Prostate gland (tissue), 2 donors: ENCODE measurements around the gene CEBPB. TPM values are rescaled to one million over a fixed set of nuclear protein-coding genes. Genes with fewer than 3 reads are reported as not detected.
"Not testable (repeated sequence)": the region's sequence is repeated elsewhere in the genome, so short reads cannot be mapped to it uniquely, and the experiment has no call there.

ENCODE experiments used
- DNase-seq: peaks from one replicate; pipeline ENCODE4 v3.0.0-alpha.2; 2019; ENCODE audit warnings: low spot score
- H3K27ac ChIP-seq, 2 donors: fragments of 200-600 bp; sonication (generic); 2 replicates each; pipeline ENCODE4 v1.5.1; 2017 to 2019
- H3K27me3 ChIP-seq: fragments of 200-600 bp; sonication (generic); replicated peaks from 2 replicates; pipeline ENCODE4 v1.5.1; 2019; ENCODE audit not compliant: insufficient read depth
- H3K36me3 ChIP-seq, 2 donors: fragments of 200-600 bp; sonication (generic); 1 replicate in 1 of 2; 2 replicates in 1 of 2; pipeline versions ENCODE4 v1.5.1 to v1.8.1; 2017 to 2019
- H3K4me1 ChIP-seq: fragments of 200-600 bp; sonication (generic); replicated peaks from 2 replicates; pipeline ENCODE4 v1.5.1; 2019
- H3K4me3 ChIP-seq, 2 donors: fragments of 200-600 bp; sonication (generic); 2 replicates each; pipeline ENCODE4 v1.5.1; 2017 to 2019
- H3K9me3 ChIP-seq: fragments of 200-600 bp; sonication (generic); 2 replicates; pipeline ENCODE4 v1.5.1; 2017
- POLR2A ChIP-seq: fragments of 450-650 bp; IDR thresholded peaks from one replicate; pipeline ENCODE4 v1.6.1; 2016; ENCODE audit warnings: antibody characterized with exemption, mild to moderate bottlenecking
- POLR2AphosphoS5 ChIP-seq: sonication (generic); formaldehyde crosslinking; IDR thresholded peaks from one replicate; pipeline ENCODE4 v1.6.1; 2017; ENCODE audit warnings: antibody characterized with exemption
- WGBS: methylation state at CpG from one replicate; pipeline ENCODE4 v1.1.5; 2018; 5-methylcytosine and 5-hydroxymethylcytosine counted together
- intact Hi-C: fragments of 100-400 bp; cut with DNase I; formaldehyde crosslinking; loops from one replicate; pipeline ENCODE4 v1.14.2; 2022
- total RNA-seq, 2 donors: library from RNA; depleted of rRNA; stranded (reverse); fragments of >200 nt; gene quantifications; one replicate each; pipeline ENCODE4 v1.1.0, GENCODE V29; 2016
- TF ChIP-seq, protein P1 (sequence below), 4 experiments: fragments of 200-600 bp in 2 of 4; fragments of 450-650 bp in 2 of 4; sonication (generic) in 2 of 4; IDR thresholded peaks; 1 replicate in 3 of 4; 2 replicates in 1 of 4; pipeline ENCODE4 v1.5.1; 2016 to 2019; ENCODE audit warnings: antibody characterized with exemption in 4 of 4, mild to moderate bottlenecking in 2 of 4, moderate library complexity in 2 of 4

Gene CEBPB
- total RNA-seq, 2 donors from 2014 or later = 72.8 to 77.2 TPM

GRCh38 chr20:50199703-50200102 lies 9.1 kb downstream of the CEBPB start:
- Histone ChIP-seq H3K27ac (no peak overlapping the region), H3K36me3 (no peaks in the 10 kb centered on the region), H3K4me1 (no peaks in the 10 kb centered on the region), H3K27me3 (no peaks in the 10 kb centered on the region), H3K4me3 (no peak overlapping the region), H3K9me3 (no peaks in the 10 kb centered on the region)
- no peak for TF ChIP-seq POLR2AphosphoS5
- TF ChIP-seq, protein P1, sequence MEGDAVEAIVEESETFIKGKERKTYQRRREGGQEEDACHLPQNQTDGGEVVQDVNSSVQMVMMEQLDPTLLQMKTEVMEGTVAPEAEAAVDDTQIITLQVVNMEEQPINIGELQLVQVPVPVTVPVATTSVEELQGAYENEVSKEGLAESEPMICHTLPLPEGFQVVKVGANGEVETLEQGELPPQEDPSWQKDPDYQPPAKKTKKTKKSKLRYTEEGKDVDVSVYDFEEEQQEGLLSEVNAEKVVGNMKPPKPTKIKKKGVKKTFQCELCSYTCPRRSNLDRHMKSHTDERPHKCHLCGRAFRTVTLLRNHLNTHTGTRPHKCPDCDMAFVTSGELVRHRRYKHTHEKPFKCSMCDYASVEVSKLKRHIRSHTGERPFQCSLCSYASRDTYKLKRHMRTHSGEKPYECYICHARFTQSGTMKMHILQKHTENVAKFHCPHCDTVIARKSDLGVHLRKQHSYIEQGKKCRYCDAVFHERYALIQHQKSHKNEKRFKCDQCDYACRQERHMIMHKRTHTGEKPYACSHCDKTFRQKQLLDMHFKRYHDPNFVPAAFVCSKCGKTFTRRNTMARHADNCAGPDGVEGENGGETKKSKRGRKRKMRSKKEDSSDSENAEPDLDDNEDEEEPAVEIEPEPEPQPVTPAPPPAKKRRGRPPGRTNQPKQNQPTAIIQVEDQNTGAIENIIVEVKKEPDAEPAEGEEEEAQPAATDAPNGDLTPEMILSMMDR (IDR thresholded peaks at IDR 0.05) = no peak
- TF ChIP-seq POLR2A = no peak
- intact Hi-C loops = no loop called here
- no peak for DNase-seq
- WGBS = 77% methylated on average over 4 of the region's 4 CpGs

DNA sequence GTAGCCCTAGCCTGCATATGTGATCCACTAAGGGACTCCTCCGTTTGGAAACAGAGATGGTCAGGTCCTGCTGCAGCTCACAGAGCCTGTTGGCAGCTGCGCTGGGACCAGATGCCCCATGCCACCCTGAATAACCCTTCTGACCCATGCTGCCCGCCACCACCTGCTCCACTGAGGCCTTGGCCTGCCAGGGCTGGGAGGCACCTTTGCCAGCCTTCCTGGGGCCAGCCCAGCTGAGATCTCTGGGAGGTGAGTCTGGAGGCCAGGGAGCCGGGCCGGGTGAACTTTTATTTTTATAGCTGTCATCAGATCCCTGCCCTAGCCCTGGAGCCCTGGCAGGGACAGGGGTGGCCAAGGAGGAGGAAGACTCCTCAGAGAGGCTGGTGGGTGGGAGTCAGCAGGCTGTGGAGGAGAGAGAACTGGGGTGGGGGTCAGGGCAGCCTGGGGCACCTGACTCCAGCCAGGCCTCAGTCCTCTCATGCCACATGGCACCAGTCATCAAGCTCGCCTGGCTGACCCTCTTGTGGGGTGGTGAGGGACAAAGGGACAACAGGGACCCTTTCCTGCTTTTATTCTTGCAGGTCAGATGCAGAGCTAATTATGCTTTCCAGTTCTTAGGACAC lies 10.0 kb downstream of the CEBPB start:
- H3K27ac ChIP-seq = no peak overlapping the region
- intact Hi-C loops = no loop called here
- H3K4me3 ChIP-seq = no peak overlapping the region
- no peaks in the 10 kb centered on the region for H3K4me1 ChIP-seq
- no peak for TF ChIP-seq POLR2A
- TF ChIP-seq, protein P1 (IDR thresholded peaks at IDR 0.05) = no peak
- TF ChIP-seq POLR2AphosphoS5 = no peak
- H3K9me3 ChIP-seq = no peaks in the 10 kb centered on the region
- no peak for DNase-seq
- H3K36me3 ChIP-seq = no peaks in the 10 kb centered on the region
- no peaks in the 10 kb centered on the region for H3K27me3 ChIP-seq
- WGBS = 94% methylated on average over 6 of the region's 6 CpGs

DNA sequence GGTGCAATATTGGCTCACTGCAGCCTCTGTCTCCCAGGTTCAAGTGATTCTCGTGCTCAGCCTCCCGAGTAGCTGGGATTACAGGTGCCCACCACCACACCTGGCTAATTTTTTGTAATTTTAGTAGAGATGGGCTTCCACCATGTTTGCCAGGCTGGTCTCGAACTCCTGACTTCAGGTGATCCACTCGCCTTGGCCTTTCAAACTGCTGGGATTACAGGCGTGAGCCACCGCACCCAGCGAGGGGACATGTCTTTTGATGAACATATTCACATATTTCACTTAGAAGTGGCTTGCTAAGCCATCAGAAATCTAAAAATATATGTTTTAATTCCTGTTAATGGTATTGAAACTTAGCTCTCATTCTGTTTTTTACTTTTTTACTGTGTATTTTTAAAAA lies 11.1 kb downstream of the CEBPB start:
- H3K36me3 ChIP-seq, H3K27me3 ChIP-seq, DNase-seq, H3K4me1 ChIP-seq, H3K27ac ChIP-seq, intact Hi-C loops, H3K4me3 ChIP-seq, H3K9me3 ChIP-seq: not testable (repeated sequence)
- 97% methylated on average over 7 of the region's 7 CpGs for WGBS

DNA sequence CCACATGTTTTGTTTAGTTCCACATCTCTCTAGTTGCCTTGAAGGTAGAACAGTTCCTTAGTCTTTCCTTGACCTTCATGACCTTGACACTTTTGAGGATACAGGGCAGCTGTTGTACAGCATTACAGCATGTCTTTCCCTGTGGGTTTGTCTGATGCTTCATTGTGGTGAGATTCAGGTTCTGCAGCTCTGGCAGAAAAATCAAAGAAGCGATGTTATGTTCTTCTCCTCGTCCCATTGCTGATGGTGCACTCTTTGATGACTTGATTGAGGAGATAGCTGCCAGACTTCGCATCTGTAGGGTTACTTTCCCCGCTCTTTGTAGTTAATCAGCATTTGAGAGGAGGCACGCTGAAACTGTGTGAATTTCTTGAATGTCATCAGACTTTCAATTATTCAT lies 12.0 kb downstream of the CEBPB start:
- 87% methylated on average over 5 of the region's 5 CpGs for WGBS
- H3K4me1 ChIP-seq = no peaks in the 10 kb centered on the region
- no peaks in the 10 kb centered on the region for H3K9me3 ChIP-seq
- no peaks in the 10 kb centered on the region for H3K36me3 ChIP-seq
- no peak for TF ChIP-seq POLR2AphosphoS5
- TF ChIP-seq, protein P1 (IDR thresholded peaks at IDR 0.05) = no peak
- TF ChIP-seq POLR2A = no peak
- no peak overlapping the region for H3K27ac ChIP-seq
- H3K4me3 ChIP-seq = no peak overlapping the region
- intact Hi-C loops = no loop called here
- H3K27me3 ChIP-seq = no peaks in the 10 kb centered on the region
- DNase-seq = no peak

- Histone ChIP-seq H3K27ac (no peak overlapping the region), H3K4me3 (no peak overlapping the region), H3K27me3 (no peaks in the 10 kb centered on the region), H3K4me1 (no peaks in the 10 kb centered on the region), H3K9me3 (no peaks in the 10 kb centered on the region), H3K36me3 (no peaks in the 10 kb centered on the region)
- TF ChIP-seq POLR2A = no peak
- TF ChIP-seq POLR2AphosphoS5 = no peak
- TF ChIP-seq, protein P1 (IDR thresholded peaks at IDR 0.05) = no peak
- intact Hi-C loops = no loop called here
- 95% methylated on average over 5 of the region's 5 CpGs for WGBS
- no peak for DNase-seq
These were observed 13.6 kb downstream of the CEBPB start for GRCh38 chr20:50203951-50204937.
